ENCODE results near the gene RECQL5.
A peak's percentile ranks its signal among the peaks of the same experiment; 100 is the strongest.

Gene RECQL5

GRCh38 chr17:75633486-75634375, 33.2 kb downstream of the RECQL5 start (continued):
- TF ChIP-seq ZNF830 (tag by site-specific recombination; IDR thresholded peaks at IDR 0.05; ENCODE audit: low read depth) (no peak), ZSCAN18 (tag by site-specific recombination; IDR thresholded peaks at IDR 0.05) (no peak), ZNF10 (tag by site-specific recombination; IDR thresholded peaks at IDR 0.05) (no peak), ZNF132 (tag by site-specific recombination; IDR thresholded peaks at IDR 0.05; ENCODE audit: borderline replicate concordance) (no peak), ZNF555 (tag by site-specific recombination; conservative IDR thresholded peaks at IDR 0.05) (no peak), KLF9 (tag by site-specific recombination; IDR thresholded peaks at IDR 0.05; ENCODE audit: low read depth) (no peak), GLI4 (tag by site-specific recombination; IDR thresholded peaks at IDR 0.05) (no peak), ZNF121 (tag by site-specific recombination; IDR thresholded peaks at IDR 0.05) (no peak), ZNF670 (tag by site-specific recombination; IDR thresholded peaks at IDR 0.05; ENCODE audit: low read depth) (no peak), ZNF501 (tag by site-specific recombination; IDR thresholded peaks at IDR 0.05) (0 out of 2 replicates have a peak, but pooled peaks have one; percentile 17), ZNF677 (tag by site-specific recombination; IDR thresholded peaks at IDR 0.05) (no peak), ZNF660 (tag by site-specific recombination; IDR thresholded peaks at IDR 0.05) (peak; percentile 25; the same call in 1 of the 2 replicates), KLF16 (tag by site-specific recombination; IDR thresholded peaks at IDR 0.05) (no peak), IKZF3 (tag by site-specific recombination; IDR thresholded peaks at IDR 0.05) (peak; percentile 82), ZNF202 (tag by site-specific recombination; IDR thresholded peaks at IDR 0.05; ENCODE audit: borderline replicate concordance) (no peak), OSR2 (tag by site-specific recombination; IDR thresholded peaks at IDR 0.05) (no peak), ZNF175 (tag by site-specific recombination; IDR thresholded peaks at IDR 0.05) (no peak), ZNF266 (tag by site-specific recombination; IDR thresholded peaks at IDR 0.05; ENCODE audit: low read depth) (no peak), KLF17 (tag by site-specific recombination; IDR thresholded peaks at IDR 0.05) (no peak), ZBTB8A (tag by site-specific recombination; IDR thresholded peaks at IDR 0.05) (peak; percentile 96), ZNF423 (tag by site-specific recombination; IDR thresholded peaks at IDR 0.05) (peak; percentile 87), ZNF791 (tag by site-specific recombination; IDR thresholded peaks at IDR 0.05) (no peak), ZNF248 (tag by site-specific recombination; IDR thresholded peaks at IDR 0.05) (no peak), ZNF623 (tag by site-specific recombination; IDR thresholded peaks at IDR 0.05) (no peak), ZNF133 (tag by site-specific recombination; IDR thresholded peaks at IDR 0.05) (no peak), ZNF37A (tag by site-specific recombination; IDR thresholded peaks at IDR 0.05) (no peak), ELK4 (IDR thresholded peaks at IDR 0.05; ENCODE audit: borderline replicate concordance, low read depth, low read length) (no peak), ZNF571 (tag by site-specific recombination; IDR thresholded peaks at IDR 0.05) (no peak), ZNF561 (tag by site-specific recombination; IDR thresholded peaks at IDR 0.05; ENCODE audit: borderline replicate concordance) (no peak), ZNF2 (tag by site-specific recombination; IDR thresholded peaks at IDR 0.05) (0 out of 2 replicates have a peak, but pooled peaks have one; percentile 26), ZNF48 (tag by site-specific recombination; IDR thresholded peaks at IDR 0.05) (no peak), EGR2 (tag by site-specific recombination; IDR thresholded peaks at IDR 0.05; ENCODE audit: low read depth) (peak; percentile 48; the same call in 1 of the 2 replicates), ZBTB21 (tag by site-specific recombination; IDR thresholded peaks at IDR 0.05) (no peak), ZNF350 (tag by site-specific recombination; IDR thresholded peaks at IDR 0.05) (no peak), ZNF174 (tag by site-specific recombination; IDR thresholded peaks at IDR 0.05) (no peak), ZBTB48 (tag by site-specific recombination; IDR thresholded peaks at IDR 0.05) (peak; percentile 18; the same call in 1 of the 2 replicates), ZNF549 (tag by site-specific recombination; IDR thresholded peaks at IDR 0.05) (no peak), ZNF391 (tag by site-specific recombination; IDR thresholded peaks at IDR 0.05; ENCODE audit: borderline replicate concordance, low read depth) (peak; percentile 52; the same call in 1 of the 2 replicates), ZNF629 (tag by site-specific recombination; IDR thresholded peaks at IDR 0.05) (0 out of 2 replicates have a peak, but pooled peaks have one; percentile 22), ZNF366 (tag by site-specific recombination; conservative IDR thresholded peaks at IDR 0.05) (peak; percentile 47; the same call in 1 of the 2 replicates)
